UCSD-AML1 (cell line): Measurements from ENCODE around the gene GAS7.

ENCODE experiments used
- DNase-seq: peaks from one replicate; lab custom pipeline; 2025; ENCODE audit not compliant: unreplicated experiment; lab: John Stamatoyannopoulos, UW

GAS7 gene

GRCh38 chr17:10200645-10201044 is 2.2 kb upstream of the GAS7 start:
- no peak for DNase-seq

GRCh38 chr17:10200016-10200415 is 1.6 kb upstream of the GAS7 start:
- no peak for DNase-seq

GRCh38 chr17:10197721-10198508 is 491 bp downstream of the GAS7 start:
- DNase-seq = no peak

GRCh38 chr17:10197362-10197720 is 1.1 kb downstream of the GAS7 start:
- DNase-seq = no peak

- no peak for DNase-seq
These were observed 1.5 kb downstream of the GAS7 start for GRCh38 chr17:10196941-10197340.

- no peak for DNase-seq
These were observed 2.0 kb downstream of the GAS7 start for GRCh38 chr17:10196384-10196895.

- DNase-seq = no peak
These were observed 3.2 kb downstream of the GAS7 start for GRCh38 chr17:10195090-10195805.

GRCh38 chr17:10193632-10194031 is 4.8 kb downstream of the GAS7 start:
- no peak for DNase-seq

- no peak for DNase-seq
These were observed 5.4 kb downstream of the GAS7 start for GRCh38 chr17:10192972-10193371.

- DNase-seq = no peak
These were observed 5.9 kb downstream of the GAS7 start for GRCh38 chr17:10192461-10192860.

- DNase-seq = no peak
These were observed 10.9 kb downstream of the GAS7 start for GRCh38 chr17:10187456-10187855.

GRCh38 chr17:10186771-10187410 is 11.5 kb downstream of the GAS7 start:
- no peak for DNase-seq

- DNase-seq = no peak
These were observed 14.2 kb downstream of the GAS7 start for GRCh38 chr17:10183931-10184930.

- DNase-seq = no peak
These were observed 15.6 kb downstream of the GAS7 start for GRCh38 chr17:10182785-10183184.

- DNase-seq = no peak
These were observed 19.9 kb downstream of the GAS7 start for GRCh38 chr17:10178506-10178991.

- DNase-seq = no peak
These were observed 20.4 kb downstream of the GAS7 start for GRCh38 chr17:10177913-10178505.

GRCh38 chr17:10177131-10177912 is 21.1 kb downstream of the GAS7 start:
- DNase-seq = no peak

GRCh38 chr17:10173913-10174312 is 24.5 kb downstream of the GAS7 start:
- DNase-seq = no peak

- no peak for DNase-seq
These were observed 25.6 kb downstream of the GAS7 start for GRCh38 chr17:10172778-10173177.
